ENCODE results near the gene DLX3. TPM values are rescaled to one million over a fixed set of nuclear protein-coding genes. Genes with fewer than 3 reads are reported as not detected.
A peak's percentile ranks its signal among the peaks of the same experiment; 100 is the strongest.

Gene DLX3
- total RNA-seq, 3 donors from 2014 or later = 0.44 to 0.98 TPM; not detected in 1

DNA sequence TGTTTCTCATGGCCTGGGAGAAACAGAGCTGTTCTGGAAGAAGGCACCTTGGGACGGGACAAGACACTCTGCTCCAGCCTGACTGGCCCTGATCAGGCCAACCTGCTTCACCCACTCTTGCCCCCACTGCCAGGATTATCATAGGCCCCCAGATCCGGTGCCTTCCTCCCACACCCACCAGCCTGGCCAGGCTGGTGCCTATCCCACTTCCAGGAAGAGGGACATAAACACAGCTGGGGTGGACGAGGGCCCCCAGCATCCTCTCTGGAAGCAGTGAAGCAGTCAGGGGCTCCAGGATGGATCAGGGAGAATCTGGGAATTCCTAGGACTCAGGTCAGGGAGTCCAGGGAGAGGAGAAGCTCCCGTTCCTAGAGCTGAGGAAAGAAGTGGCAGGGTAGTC lies 44.0 kb upstream of the DLX3 start:
- intact Hi-C loops (cut with DNase I; ENCODE audit: low total_unique reads) = no loop called here
- no peak for DNase-seq (ENCODE audit: low spot score in 2 of 2)
- Histone ChIP-seq H3K9me3 (no peaks in the 10 kb centered on the region), H3K27me3 (no peaks in the 10 kb centered on the region), H3K4me1 (no peaks in the 10 kb centered on the region), H3K4me3 (no peak overlapping the region), H3K27ac (no peak overlapping the region), H3K36me3 (no peaks in the 10 kb centered on the region)
- TF ChIP-seq, protein P1, sequence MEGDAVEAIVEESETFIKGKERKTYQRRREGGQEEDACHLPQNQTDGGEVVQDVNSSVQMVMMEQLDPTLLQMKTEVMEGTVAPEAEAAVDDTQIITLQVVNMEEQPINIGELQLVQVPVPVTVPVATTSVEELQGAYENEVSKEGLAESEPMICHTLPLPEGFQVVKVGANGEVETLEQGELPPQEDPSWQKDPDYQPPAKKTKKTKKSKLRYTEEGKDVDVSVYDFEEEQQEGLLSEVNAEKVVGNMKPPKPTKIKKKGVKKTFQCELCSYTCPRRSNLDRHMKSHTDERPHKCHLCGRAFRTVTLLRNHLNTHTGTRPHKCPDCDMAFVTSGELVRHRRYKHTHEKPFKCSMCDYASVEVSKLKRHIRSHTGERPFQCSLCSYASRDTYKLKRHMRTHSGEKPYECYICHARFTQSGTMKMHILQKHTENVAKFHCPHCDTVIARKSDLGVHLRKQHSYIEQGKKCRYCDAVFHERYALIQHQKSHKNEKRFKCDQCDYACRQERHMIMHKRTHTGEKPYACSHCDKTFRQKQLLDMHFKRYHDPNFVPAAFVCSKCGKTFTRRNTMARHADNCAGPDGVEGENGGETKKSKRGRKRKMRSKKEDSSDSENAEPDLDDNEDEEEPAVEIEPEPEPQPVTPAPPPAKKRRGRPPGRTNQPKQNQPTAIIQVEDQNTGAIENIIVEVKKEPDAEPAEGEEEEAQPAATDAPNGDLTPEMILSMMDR (IDR thresholded peaks at IDR 0.05) = no peak
- TF ChIP-seq POLR2A (IDR thresholded peaks at IDR 0.05) = no peak
- TF ChIP-seq POLR2AphosphoS5 (IDR thresholded peaks at IDR 0.05) = no peak

DNA sequence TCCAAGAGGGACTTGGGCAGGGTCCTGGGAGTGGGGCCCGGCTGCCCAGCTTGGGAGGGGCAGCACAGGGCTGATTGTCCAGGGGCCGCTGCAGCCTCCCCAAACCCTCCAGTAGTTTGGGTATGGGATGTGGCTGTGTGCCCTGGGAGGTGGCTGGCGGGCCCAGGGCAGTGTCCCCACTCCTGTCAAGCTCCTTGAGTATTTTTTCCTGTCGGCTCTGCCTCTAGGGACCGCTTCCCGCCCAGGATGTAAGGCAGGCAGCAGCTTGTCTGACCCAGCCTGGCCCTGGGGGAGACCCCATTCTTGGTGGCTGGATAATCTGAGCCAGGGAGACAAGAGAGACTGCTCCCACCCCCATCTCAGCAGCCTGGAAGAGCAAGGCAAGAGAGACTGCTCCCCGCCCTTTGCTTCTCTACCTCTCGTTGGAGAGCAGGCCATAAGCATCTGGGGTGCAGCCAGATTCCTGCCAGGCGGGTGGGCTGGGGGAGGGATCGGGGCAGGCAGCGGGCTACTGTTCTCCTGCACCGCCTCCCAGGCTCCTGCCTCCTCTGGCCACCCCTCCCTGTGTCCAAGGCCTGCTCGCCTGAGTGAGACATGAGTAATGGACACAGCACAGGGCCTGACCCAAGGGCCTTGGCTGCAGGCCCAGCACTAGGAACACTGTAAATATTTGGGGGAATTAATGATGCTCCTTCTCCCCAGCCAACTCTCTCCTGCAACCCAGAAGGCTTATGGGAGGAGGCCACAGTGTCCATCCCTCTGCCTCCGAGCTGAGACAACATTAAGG lies 42.5 kb upstream of the DLX3 start:
- Histone ChIP-seq H3K27ac (peak overlapping the region; percentile 52 to 66), H3K27me3 (no peaks in the 10 kb centered on the region), H3K4me1 (no peaks in the 10 kb centered on the region), H3K36me3 (no peaks in the 10 kb centered on the region), H3K4me3 (no peak overlapping the region), H3K9me3 (no peaks in the 10 kb centered on the region)
- intact Hi-C loops (cut with DNase I; ENCODE audit: low total_unique reads) = no loop called here
- TF ChIP-seq POLR2AphosphoS5 (IDR thresholded peaks at IDR 0.05) = no peak
- no peak for DNase-seq (ENCODE audit: low spot score in 2 of 2)

DNA sequence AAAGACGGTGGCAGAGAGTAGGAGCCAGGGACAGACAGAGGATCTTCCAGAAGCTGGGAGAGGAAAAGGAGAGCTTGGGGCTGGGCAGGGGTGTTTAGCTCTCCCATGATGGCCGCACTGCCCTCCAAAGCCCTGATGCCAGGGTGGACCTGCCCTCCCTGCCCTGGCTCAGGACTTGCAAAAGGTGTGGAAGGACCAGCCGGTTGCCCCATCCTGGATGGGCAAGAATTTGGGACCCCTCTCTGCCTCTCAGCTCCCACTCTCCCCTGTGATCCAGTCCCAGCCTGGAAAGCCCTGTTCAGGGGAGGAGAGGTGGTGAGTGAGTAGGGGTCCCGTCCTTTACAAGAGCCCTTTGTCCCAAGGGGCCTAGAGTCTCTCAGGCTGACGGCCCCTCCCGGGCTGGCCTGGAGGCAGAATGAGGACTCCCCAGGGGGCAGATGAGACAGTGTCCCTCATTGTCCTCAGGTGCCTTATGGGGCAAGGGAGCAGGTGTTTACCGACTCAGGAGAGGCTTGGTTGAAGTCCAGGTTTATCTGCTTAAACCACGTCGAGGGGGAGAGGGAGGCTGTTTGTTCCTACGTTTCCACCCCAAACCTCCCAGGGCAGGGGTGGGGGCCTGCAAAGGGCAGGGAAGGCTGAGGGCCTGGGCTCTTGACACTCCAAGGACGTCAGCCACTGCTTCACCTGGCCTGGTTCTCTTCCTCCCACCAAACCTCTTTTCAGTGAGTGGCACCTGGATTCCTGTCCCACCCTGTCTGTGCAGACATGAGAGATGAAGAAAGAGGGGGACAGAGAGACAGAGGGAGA lies 41.6 kb upstream of the DLX3 start:
- TF ChIP-seq, protein P1 (IDR thresholded peaks at IDR 0.05) = no peak
- TF ChIP-seq POLR2AphosphoS5 (IDR thresholded peaks at IDR 0.05) = no peak
- TF ChIP-seq POLR2A (IDR thresholded peaks at IDR 0.05) = no peak
- Histone ChIP-seq H3K9me3 (no peaks in the 10 kb centered on the region), H3K4me1 (no peaks in the 10 kb centered on the region), H3K27me3 (no peaks in the 10 kb centered on the region), H3K36me3 (no peaks in the 10 kb centered on the region), H3K4me3 (no peak overlapping the region), H3K27ac (peak overlapping the region; percentile 52 to 66)
- intact Hi-C loops (cut with DNase I; ENCODE audit: low total_unique reads) = no loop called here
- DNase-seq (ENCODE audit: low spot score in 2 of 2) = no peak

DNA sequence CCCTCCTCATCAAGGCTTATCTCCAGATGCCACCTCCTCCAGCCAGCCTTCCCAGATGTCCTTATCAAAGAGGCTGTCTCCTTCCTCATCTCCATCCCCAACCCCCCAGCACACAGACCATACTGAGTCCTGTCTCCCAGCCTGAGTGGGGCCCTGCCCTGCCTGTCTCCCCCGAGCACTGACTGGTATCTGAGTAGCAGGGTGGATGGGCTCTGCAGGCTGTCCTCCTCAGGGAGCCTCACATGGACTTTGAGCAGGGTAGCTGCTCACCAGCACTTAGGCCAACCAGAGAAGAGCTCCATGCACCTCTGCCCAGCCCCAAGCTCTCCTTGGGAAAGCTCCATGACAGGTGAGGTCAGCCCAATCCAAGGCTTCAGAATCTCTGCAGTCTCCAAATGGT lies 40.9 kb upstream of the DLX3 start:
- Histone ChIP-seq H3K27me3 (no peaks in the 10 kb centered on the region), H3K4me3 (no peak overlapping the region), H3K27ac (no peak overlapping the region), H3K9me3 (no peaks in the 10 kb centered on the region), H3K4me1 (no peaks in the 10 kb centered on the region), H3K36me3 (no peaks in the 10 kb centered on the region)
- intact Hi-C loops (cut with DNase I; ENCODE audit: low total_unique reads) = loop anchor here (2.0 kb wide), 1 partner anchor 43 kb away; no protein-coding TSS in a partner anchor
- DNase-seq (ENCODE audit: low spot score in 2 of 2) = no peak
- TF ChIP-seq, protein P1 (IDR thresholded peaks at IDR 0.05) = no peak
- TF ChIP-seq POLR2A (IDR thresholded peaks at IDR 0.05) (no peak), POLR2AphosphoS5 (IDR thresholded peaks at IDR 0.05) (no peak)

DNA sequence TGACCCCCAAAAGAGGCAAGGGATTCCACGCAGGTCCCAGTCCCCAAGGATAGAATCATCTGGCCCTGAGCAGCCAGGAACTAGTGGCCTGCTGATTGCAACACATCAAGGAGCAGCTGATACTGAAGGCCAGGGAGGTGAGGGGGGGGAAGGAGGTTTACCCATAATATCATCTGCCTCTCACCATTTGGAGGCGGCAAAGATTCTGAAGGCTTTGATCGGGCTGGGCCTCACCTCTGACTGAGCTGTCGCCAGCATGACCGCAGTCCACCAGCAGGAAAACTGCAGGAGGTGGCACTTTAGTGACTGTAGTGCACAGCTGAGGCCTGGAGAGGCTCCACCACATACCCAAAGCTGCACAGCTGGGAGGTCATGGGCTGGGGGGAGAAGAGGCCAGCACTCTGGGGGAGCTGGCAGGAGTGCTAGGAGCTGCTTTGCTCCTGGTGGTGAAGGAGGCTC lies 40.4 kb upstream of the DLX3 start:
- intact Hi-C loops (cut with DNase I; ENCODE audit: low total_unique reads) = loop anchor here (2.0 kb wide), 1 partner anchor 43 kb away; no protein-coding TSS in a partner anchor
- Histone ChIP-seq H3K27ac (no peak overlapping the region), H3K36me3 (no peaks in the 10 kb centered on the region), H3K4me1 (no peaks in the 10 kb centered on the region), H3K9me3 (no peaks in the 10 kb centered on the region), H3K4me3 (no peak overlapping the region), H3K27me3 (no peaks in the 10 kb centered on the region)
- no peak for DNase-seq (ENCODE audit: low spot score in 2 of 2)
- TF ChIP-seq POLR2AphosphoS5 (IDR thresholded peaks at IDR 0.05) (no peak), POLR2A (IDR thresholded peaks at IDR 0.05) (no peak)
- TF ChIP-seq, protein P1 (IDR thresholded peaks at IDR 0.05) = no peak

Measured in breast epithelium (tissue), 4 donors.